NK-92 (cell line): ENCODE results near the gene FRMD6.
"Not testable (repeated sequence)": the region's sequence is repeated elsewhere in the genome, so short reads cannot be mapped to it uniquely, and the experiment has no call there.

Source experiments
- DNase-seq: peaks from one replicate; lab custom pipeline; 2025; ENCODE audit not compliant: unreplicated experiment; lab: John Stamatoyannopoulos, UW

The FRMD6 gene

GRCh38 chr14:51628238-51628637, 23.5 kb upstream of the FRMD6 start:
- DNase-seq: no peak

DNA sequence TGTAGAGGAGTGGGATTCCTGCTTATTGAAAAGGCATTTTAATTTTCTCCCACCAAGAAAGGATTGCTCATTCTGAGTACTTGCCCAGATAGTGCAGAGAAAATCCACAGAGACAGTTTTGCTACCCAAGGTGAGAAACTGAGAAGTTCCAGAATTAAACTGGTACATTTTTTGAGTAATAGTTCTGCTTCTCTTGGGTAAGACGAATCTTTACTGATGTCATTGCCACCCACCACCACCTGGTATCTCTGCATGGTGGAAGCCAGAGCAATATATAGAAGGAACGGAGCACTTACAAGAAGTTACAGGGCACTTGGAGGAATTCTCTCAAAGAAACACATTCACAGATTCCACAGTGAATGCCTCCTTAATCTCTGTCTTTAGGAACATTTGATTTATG, 20.7 kb upstream of the FRMD6 start:
- no peak for DNase-seq

DNA sequence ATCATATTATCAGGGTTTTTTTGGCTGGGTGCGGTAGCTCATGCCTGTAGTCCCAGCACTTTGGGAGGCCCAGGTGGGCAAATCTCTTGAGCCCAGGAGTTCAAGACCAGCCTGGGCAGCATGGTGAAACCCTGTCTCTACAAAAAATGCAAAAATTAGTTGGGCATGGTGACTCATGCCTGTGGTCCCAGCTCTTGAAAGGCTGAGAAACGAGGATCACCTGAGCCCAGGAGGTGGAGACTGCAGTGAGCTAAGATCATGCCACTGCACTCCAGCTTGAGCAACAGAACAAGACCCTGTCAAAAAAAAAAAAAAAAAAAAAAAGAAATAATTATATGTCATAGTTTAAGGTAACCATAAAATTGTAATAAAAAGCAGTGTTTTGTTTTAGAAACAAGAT, 18.4 kb upstream of the FRMD6 start:
- not testable (repeated sequence) for DNase-seq

DNA sequence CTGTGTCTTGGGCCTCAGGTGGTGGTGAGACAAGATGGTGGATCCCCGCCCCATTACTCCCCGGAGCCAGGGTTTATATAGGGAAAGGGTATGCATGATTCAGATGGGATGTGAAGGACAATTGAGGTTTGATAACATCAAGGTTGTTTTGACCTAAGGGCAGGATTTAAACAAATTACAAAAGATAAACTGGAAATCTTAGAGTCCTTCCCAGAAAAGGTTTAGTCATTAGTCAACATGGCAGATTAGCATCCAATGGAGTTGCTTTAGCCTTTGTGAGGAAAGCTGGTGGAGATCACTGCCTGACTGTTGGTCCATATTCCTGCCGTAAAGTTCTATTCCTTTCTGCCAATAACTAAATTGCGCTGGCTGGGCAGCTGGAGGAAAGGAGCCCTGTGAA, 15.6 kb upstream of the FRMD6 start:
- no peak for DNase-seq

- no peak for DNase-seq
These were observed 13.4 kb upstream of the FRMD6 start for GRCh38 chr14:51638071-51638944.

DNA sequence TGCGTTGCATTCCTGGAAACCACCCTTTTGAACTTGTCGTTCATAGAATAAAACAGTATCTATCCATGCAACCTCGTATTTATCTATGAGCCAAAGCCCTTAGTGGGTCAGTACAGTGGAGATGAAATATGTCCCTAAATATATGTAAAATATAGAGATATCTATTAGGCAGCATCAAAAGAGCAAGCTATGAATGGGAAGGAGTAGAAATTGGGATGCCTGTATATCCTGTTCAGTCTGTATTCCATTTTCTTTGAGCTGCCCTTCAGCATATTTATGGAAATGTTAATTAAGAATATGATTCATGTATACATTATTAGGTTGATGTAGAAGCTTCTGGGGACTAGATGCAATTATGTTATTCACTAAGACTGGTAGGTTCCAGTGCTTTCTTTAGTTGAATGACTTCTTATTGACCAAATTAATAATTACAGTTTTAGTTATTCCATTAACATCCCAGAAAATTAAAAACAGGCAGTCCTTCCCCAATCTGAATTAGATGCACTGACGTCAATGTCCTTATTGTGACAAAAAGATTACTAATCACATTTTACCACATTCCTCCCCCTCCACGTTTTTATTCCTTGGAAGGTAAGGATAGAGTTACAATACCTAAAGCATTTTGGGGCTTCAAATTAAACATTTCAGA, 11.9 kb upstream of the FRMD6 start:
- DNase-seq: no peak

GRCh38 chr14:51643140-51643539, 8.6 kb upstream of the FRMD6 start:
- DNase-seq: no peak

DNA sequence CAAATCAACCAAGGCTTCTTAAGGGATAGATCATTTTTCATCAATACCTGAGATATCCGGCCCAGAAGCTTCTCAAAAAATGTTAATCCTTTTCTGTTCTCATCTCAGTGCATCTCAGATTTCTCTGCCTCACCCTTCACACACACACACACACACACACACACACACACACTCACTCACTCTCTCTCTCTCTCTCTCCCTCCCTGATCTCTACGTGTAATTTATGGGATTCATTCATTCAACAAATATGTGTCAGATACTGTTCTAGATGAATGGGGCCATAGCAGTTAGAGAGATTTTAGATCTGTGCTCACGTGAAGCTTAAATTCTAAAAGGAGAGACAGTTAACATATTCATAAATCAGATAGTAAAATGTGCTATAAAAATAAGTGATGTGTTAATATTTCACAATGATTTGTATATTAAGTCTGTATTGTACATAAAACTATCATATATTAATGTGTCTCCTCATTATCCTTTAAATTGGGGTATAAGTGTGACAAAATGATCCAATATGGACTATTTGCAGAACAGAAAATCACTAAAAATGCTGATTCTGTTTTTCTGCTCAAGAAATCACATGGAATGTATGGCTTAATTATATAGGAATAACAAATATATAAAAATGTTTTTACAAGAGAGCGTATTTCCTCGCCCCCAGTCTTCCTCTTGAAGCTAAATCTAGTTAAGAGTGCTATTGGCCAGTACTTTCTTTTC, 7.3 kb upstream of the FRMD6 start:
- DNase-seq: no peak

- DNase-seq: no peak
These were observed 3.4 kb upstream of the FRMD6 start for GRCh38 chr14:51648296-51648695.

DNA sequence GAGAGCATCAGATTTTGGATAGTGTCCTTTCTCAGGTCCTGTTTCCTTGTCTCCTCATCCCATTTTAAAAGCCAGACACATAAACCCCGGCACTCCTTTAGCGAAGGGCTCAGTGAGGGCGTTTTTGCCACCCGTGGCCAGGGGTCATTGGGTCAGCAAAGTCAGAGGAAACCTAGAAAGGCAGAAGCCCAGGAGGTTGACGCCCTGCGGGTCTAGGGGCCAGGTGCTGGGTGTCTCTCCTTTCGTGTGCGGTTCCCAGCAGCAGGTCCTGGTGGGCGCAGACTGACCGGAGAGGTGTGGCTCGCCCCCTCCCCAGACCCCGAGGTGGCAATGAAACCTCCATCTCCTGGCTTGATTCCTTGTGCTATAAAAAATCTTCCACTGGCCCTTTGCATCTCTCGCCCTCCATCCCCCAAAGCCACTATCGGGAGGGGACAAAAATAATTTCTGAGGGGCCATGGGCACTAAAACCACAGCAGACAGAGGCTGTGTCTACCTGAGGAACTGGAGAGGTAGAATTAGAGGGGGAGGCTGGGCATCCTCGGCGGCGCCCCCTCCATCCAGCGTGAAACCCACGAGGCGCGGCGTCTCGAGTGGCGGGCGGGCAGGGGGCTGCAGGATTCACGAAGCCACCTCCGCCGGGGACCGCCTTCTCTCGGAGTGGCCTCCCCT, 858 bp upstream of the FRMD6 start:
- DNase-seq: no peak

- DNase-seq: no peak
These were observed 713 bp downstream of the FRMD6 start for GRCh38 chr14:51652168-51653078.

- DNase-seq: no peak
These were observed 1.5 kb downstream of the FRMD6 start for GRCh38 chr14:51653079-51653774.

DNA sequence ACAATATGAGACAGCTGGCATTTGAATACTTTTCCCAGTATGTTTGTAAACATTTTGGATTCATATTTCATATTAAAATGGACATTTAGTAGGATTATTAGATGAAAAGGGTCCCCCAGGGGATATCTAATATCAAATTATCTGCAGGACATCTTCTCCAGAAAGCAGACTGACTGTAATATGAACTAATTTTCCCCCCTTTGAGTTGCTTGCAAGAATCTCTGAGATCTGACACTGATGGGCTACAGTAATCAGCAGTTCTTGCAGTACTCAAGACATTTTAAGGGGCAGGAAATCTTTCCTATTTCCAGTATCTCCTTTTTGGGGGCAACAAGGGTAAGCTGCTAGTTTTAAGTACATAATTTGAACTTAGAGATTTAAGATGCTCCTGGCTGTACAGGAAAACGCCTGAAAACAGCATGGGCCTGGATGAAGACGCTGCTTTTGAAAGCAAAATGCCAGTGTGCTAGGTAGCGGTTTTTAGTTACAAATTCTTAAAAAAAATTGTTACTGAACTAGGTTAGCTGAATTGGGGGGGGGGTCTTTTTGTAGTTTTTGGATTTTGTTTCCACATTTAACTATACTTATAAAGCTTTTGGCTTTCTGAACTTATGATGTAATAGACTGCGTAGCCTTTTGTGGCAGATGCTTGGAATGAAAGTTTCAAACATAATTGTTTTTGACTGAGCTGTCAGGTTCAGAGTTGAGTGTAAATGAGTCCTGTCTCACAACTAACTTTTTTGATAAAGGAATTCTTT, 2.2 kb downstream of the FRMD6 start:
- DNase-seq: no peak

DNA sequence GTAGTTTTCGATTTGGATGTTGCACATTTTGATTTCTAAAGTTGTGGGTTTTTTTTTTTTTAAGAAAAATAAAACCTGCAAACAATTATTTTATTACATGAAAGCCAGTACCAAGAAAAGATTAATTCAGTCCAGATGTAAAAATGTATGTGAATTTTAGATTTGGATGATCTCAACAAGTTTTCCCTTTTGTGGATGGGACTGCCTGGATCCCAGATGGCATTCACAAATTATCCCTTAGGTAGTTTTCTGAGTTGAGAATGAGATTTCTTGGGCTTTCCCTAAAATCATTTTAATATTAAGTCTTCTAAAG, 2.8 kb downstream of the FRMD6 start:
- no peak for DNase-seq

- DNase-seq: no peak
These were observed 6.1 kb downstream of the FRMD6 start for GRCh38 chr14:51657762-51658161.

GRCh38 chr14:51658441-51659173, 6.9 kb downstream of the FRMD6 start:
- DNase-seq: no peak

DNA sequence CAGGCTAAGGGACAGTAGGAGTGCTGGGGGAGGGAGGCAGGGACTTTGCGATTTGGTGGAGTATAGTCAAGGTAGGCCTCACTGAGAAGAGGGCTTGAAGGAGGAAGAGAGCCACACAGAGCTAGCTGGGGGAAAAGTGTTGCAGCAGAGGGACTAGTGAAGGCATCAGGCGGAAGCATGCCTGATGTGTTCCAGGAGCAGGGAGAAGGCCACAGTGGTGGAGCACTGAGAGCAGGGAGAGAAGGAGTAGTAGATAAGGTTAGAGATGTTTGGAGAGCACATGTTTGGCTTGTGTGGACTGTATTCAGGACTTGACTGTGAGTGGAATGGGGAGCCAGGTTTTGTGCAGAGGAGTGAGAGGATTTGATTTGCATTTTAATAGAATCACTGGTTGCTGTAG, 9.0 kb downstream of the FRMD6 start:
- DNase-seq: no peak

DNA sequence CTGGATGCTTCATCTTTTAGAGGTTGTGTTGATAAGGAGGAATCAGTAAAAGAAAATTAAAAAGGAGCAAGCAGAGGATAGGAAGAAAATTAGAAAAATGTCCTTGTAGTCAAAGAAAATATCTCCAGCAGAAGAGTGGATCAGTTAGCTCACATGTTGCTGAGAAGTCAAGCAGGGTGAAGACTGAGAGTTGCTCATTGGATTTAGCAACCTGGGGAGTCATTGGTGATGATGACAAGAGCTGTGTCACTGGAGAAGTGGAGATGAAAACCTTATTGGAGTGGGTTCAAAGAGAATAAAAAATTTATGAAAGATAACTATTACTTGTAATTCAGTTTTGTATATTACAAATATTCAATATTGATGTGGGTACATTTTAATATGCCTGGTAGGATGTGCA, 9.8 kb downstream of the FRMD6 start:
- no peak for DNase-seq
